Rectal smooth muscle tissue (tissue), 1 donor: ENCODE data around the gene PKD2L2.
A peak's percentile ranks its signal among the peaks of the same experiment; 100 is the strongest.
"Not testable (repeated sequence)": the region's sequence is repeated elsewhere in the genome, so short reads cannot be mapped to it uniquely, and the experiment has no call there.

Source experiments
- H3K27ac ChIP-seq: one replicate; pipeline ENCODE4 v1.7.0; 2013; ENCODE audit warnings: low read depth, low read length, inconsistent platforms
- H3K27me3 ChIP-seq: one replicate; pipeline ENCODE4 v1.7.0; 2013; ENCODE audit warnings: low read length; ENCODE audit not compliant: control insufficient read depth, insufficient read depth
- H3K36me3 ChIP-seq: one replicate; pipeline ENCODE4 v1.7.0; 2013; ENCODE audit warnings: low read length; ENCODE audit not compliant: control insufficient read depth, insufficient read depth
- H3K4me1 ChIP-seq: one replicate; pipeline ENCODE4 v1.7.0; 2013; ENCODE audit warnings: low read length; ENCODE audit not compliant: control insufficient read depth, insufficient read depth
- H3K4me3 ChIP-seq: one replicate; pipeline ENCODE4 v1.7.0; 2013; ENCODE audit warnings: low read length
- H3K9ac ChIP-seq: one replicate; pipeline ENCODE4 v1.7.0; 2013; ENCODE audit warnings: low read length

Gene PKD2L2

DNA sequence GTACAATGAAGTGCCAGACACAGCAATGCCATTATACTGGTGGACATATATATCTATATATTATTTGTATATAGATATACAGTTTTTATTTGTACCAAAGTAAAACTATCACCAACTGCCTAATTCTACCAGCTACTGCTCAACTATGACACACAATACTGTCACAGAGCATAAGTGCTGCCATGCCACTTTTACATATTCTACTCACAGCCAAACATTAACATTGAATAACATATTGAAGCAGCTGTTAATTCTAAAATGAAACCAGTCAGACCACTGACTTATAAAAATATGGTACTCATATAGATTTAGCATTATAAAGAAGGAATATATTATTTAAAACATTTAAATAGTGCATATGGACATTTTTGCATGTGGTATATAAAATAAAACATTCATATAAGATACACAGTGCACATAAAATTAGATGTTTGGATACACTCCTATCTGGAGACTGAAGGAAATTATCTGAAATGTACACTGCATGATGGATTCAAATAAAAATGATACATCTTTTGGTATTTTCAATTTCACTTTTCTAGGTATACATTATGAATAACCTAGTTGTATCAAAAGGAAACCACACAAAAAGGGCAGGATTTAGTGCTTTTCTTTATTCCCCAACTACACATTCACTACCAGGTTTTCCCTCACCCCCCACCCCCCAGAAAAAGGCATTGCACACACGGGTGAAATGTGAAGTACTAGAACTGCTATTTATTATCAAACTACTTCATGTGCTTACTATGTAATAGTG is 48.9 kb downstream of the PKD2L2 start:
- Histone ChIP-seq H3K27me3 (no peaks in the 10 kb centered on the region), H3K4me3 (no peak overlapping the region), H3K36me3 (peaks cover 23% of the 10 kb centered on the region), H3K9ac (no peak overlapping the region), H3K4me1 (peaks cover 7% of the 10 kb centered on the region), H3K27ac (no peak overlapping the region)

DNA sequence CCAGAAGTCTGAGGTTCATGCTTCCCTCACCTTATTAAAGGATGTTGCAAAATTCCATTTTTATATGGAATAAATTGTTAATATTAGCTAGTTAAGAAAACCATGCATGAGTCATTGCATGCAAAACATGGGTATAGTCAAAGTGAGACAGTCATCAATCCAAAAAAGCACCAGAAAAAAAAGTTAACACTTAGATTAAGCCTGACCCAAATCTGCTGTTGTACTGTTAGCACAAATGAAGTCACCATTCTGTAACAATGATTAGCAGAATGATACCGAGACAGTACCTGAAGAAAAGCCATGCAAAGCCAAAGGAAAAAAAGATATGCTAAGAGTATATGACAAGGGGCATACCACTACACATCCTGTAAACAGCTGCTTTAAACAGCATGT is 49.5 kb downstream of the PKD2L2 start:
- Histone ChIP-seq H3K4me1 (peaks cover 1% of the 10 kb centered on the region), H3K27ac (no peak overlapping the region), H3K9ac (no peak overlapping the region)

DNA sequence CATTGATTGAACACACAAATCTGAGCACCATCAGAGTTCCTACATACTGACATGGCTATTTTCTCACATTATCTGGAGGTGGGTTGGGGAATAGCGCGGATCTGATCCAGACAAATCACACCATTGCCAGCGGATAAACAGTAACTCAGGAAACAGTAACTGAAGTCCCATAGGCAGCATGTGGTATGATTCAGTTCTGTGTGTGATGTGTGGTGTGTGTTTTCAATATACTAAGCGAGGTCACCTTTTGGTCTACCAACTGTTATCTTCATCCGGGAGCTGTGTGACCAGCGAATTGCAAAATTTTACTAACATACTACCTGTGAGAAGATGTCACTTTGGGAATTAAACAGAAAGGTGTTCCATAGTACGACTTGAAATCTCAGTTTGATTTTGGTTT is 50.1 kb downstream of the PKD2L2 start:
- H3K4me1 ChIP-seq = no peaks in the 10 kb centered on the region
- no peak overlapping the region for H3K4me3 ChIP-seq
- no peaks in the 10 kb centered on the region for H3K27me3 ChIP-seq
- H3K36me3 ChIP-seq = peaks cover 23% of the 10 kb centered on the region
- no peak overlapping the region for H3K9ac ChIP-seq
- H3K27ac ChIP-seq = no peak overlapping the region

More for the DNA sequence above, 49.5 kb downstream of the PKD2L2 start:
- H3K36me3 ChIP-seq = peaks cover 23% of the 10 kb centered on the region
- H3K4me3 ChIP-seq = no peak overlapping the region
- no peaks in the 10 kb centered on the region for H3K27me3 ChIP-seq

DNA sequence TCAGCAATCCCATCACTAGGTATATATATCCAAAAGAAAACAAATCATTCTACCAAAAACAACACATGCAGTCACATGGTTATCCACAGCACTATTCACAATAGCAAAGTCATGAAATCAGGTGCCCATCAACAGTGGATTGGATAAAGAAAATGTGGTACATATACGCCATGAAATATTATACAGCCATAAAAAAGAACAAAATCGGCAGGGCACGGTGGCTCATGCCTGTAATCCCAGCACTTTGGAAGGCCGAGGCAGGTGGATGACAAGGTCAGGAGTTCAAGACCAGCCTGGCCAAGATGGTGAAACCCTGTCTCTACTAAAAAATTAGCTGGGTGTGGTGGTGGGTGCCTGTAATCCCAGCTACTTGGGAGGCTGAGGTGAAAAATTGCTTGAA is 55.0 kb downstream of the PKD2L2 start:
- not testable (repeated sequence) for H3K9ac ChIP-seq, H3K27me3 ChIP-seq, H3K27ac ChIP-seq, H3K4me3 ChIP-seq, H3K4me1 ChIP-seq
- peaks cover 30% of the 10 kb centered on the region for H3K36me3 ChIP-seq

DNA sequence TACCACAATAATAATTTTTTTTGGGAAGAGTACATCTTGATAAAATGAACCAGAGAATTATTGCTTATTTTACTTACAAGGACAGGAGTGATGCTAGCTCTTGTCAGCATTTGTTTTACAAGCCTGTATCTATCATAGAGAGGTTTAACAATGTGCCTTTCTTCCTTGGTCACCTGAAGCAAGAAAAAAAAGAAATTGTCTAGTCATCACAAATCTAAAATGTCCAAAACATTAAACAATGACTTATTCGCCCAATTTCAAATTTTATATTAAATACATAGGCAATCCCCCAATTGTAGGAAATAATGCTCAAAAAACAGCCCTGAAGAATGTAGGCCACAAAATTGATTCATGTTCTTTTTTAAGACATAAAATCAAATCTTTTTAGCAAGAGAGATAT is 56.6 kb downstream of the PKD2L2 start:
- no peak overlapping the region for H3K9ac ChIP-seq
- H3K27ac ChIP-seq = no peak overlapping the region
- H3K36me3 ChIP-seq = peaks cover 29% of the 10 kb centered on the region
- no peak overlapping the region for H3K4me3 ChIP-seq
- no peaks in the 10 kb centered on the region for H3K27me3 ChIP-seq
- no peaks in the 10 kb centered on the region for H3K4me1 ChIP-seq

DNA sequence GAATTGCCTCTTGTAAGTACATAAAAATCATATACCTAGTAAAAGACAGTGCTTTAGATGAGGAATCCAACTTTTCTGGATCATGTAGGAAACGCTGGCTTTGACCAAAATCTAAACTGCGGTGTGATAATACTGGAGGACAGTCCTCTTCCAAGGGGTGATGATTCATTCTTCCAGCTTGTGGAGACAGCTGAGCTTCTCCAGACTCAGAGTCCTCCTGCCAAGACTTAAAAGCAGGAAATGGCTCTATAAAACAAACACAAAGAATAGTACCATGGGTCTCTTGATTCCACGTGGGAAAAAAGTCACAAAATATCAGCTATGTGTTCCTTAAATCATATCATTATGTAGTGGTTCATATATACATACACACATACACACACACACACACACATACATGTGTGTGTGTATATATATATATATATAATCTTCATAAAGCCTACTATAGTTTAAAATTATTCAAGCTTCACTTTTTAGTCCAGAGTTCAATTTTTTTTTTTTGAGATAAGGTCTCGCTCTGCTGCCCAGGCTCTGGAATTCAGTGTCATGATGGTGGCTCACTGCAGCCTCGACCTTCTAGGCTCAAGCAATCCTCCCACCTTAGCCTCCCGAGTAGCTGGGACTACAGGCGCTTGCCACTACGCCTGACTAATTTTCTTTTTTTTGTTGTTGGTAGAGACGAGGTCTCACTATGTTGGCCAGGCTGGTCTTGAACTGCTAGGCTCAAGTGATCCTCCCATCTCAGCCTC is 65.0 kb downstream of the PKD2L2 start:
- Histone ChIP-seq H3K9ac (no peak overlapping the region), H3K36me3 (peaks cover 3% of the 10 kb centered on the region), H3K4me3 (no peak overlapping the region), H3K27me3 (no peaks in the 10 kb centered on the region), H3K4me1 (peaks cover 3% of the 10 kb centered on the region), H3K27ac (peak overlapping the region; percentile 43)

DNA sequence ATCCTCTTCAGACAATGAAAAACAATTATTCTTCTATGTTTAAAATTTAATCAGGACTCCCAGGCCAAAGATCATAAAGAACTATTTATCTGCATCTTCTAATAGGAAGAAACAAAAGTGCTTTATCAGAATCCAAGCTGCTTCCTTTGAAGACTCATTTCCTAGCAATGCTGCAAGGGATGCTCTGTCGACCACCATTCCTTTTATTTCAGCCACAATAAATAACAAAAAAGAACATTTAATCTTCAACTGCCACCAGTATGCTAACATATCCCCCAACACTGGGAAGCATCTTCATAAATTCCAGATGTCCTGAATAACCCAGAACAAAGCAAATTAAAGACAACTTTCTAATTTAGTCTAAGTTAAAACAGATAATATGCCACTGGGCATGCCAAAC is 68.7 kb downstream of the PKD2L2 start:
- Histone ChIP-seq H3K36me3 (peaks cover 10% of the 10 kb centered on the region), H3K27me3 (no peaks in the 10 kb centered on the region), H3K27ac (no peak overlapping the region), H3K4me3 (no peak overlapping the region), H3K4me1 (peaks cover 3% of the 10 kb centered on the region), H3K9ac (no peak overlapping the region)

DNA sequence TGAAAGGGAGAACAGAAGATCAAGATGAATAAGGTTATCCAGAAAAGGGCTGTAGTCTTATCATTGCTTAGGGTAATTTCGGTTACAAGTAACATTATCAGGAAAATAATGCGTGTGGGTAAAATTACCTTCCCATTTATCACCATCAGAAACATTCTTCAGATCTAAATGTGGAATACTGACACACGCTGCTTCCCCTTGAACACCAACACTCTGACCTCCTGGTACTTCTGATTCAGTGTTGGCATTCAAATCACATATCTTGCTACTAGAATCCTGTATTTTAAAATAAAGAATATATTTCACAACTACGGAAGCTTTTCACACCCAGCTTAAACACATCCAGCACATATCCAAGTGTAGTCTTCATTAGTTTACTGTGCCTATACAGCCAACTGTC is 70.2 kb downstream of the PKD2L2 start:
- H3K27ac ChIP-seq = no peak overlapping the region
- no peak overlapping the region for H3K4me3 ChIP-seq
- no peaks in the 10 kb centered on the region for H3K27me3 ChIP-seq
- peaks cover 3% of the 10 kb centered on the region for H3K4me1 ChIP-seq
- H3K36me3 ChIP-seq = peaks cover 10% of the 10 kb centered on the region
- H3K9ac ChIP-seq = no peak overlapping the region

DNA sequence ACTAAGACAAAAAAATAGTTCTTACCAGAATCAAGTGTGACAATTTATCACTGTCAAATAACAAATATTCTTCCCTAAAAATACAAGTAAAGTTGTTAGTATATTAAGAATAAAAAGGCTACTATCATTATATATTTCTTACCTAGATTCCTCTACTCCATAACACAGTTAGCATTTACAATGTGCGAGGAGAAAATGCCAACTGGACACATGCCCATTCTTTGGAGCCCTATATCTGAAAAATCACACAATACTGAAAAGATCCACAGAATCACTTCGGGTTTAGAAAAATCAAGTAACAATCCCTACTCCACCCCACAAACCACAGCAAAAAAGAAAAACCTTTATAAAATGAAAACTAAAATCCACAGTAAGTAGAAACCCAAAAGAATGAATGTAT is 70.9 kb downstream of the PKD2L2 start:
- Histone ChIP-seq H3K4me1 (no peaks in the 10 kb centered on the region), H3K4me3 (no peak overlapping the region), H3K27ac (no peak overlapping the region)

DNA sequence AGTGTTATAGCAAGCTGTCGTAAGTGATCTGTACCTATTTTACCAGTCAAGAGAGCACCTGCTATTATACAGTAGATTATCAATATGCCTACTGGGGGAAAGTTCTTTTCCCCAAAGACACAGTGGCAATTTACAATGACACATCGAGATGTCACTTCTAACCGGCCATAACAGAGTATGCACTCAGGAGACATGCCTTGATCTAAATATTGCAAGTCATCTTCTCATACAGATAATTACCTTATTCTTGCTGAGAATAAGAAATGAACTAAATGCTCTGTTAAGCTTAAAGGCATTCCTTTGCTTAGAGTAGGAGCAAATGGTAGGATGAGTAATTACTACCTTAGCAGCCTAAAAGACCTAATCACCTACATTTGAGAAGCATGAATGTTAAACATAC is 71.6 kb downstream of the PKD2L2 start:
- Histone ChIP-seq H3K4me1 (no peaks in the 10 kb centered on the region), H3K36me3 (peaks cover 10% of the 10 kb centered on the region), H3K27me3 (no peaks in the 10 kb centered on the region), H3K27ac (no peak overlapping the region), H3K9ac (no peak overlapping the region), H3K4me3 (no peak overlapping the region)

More for the DNA sequence above, 70.9 kb downstream of the PKD2L2 start:
- Histone ChIP-seq H3K9ac (no peak overlapping the region), H3K36me3 (peaks cover 10% of the 10 kb centered on the region), H3K27me3 (no peaks in the 10 kb centered on the region)

DNA sequence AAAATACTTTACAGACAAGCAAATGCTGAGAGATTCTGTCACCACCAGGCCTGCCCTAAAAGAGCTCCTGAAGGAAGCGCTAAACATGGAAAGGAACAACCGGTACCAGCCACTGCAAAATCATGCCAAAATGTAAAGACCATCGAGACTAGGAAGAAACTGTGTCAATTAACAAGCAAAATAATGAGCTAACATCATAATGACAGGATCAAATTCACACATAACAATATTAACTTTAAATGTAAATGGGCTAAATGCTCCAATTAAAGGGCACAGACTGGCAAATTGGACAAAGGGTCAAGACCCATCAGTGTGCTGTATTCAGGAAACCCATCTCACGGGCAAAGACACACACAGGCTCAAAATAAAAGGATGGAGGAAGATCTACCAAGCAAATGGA is 81.1 kb downstream of the PKD2L2 start:
- H3K27me3 ChIP-seq, H3K4me1 ChIP-seq: not testable (repeated sequence)

DNA sequence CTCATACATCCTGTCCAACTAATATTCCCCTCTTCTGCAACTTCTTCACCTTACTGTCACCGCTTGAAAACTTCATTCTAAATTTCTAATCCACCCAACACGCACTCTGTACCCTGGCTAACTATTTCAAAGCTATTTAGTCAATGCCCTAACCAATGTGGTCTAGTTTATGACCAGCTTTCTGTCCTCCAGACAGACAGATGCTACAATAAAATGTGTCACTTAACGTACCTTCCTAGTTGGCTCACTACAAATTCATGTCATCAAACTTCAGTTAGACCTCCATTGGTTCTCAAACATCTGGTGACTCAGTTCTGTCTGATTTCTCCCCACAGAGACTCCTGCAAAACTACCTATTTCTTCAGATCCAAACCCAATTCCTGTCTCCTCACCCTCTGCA is 86.0 kb downstream of the PKD2L2 start:
- Histone ChIP-seq H3K27me3 (no peaks in the 10 kb centered on the region), H3K27ac (no peak overlapping the region), H3K4me1 (no peaks in the 10 kb centered on the region), H3K4me3 (no peak overlapping the region), H3K9ac (no peak overlapping the region), H3K36me3 (no peaks in the 10 kb centered on the region)

More for the DNA sequence above, 81.1 kb downstream of the PKD2L2 start:
- not testable (repeated sequence) for H3K36me3 ChIP-seq, H3K27ac ChIP-seq, H3K4me3 ChIP-seq, H3K9ac ChIP-seq

DNA sequence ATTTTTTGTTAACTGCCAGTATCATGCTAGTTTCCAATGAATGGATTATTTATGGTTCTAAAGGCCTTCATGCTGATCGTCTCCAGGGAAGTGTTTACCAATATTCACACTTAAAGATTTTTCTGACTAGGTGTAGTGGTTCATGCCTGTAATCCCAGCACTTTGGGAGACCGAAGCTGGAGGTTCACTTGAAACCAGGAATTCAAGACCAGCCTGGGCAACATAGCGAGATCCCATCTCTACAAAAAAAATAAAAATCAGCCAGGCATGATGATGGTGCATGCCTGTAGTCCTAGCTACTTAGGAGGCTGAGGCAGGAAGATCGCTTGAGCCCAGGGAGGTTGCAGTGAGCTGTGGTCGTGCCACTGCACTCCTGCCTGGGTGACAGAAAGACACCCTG is 100.2 kb downstream of the PKD2L2 start:
- Histone ChIP-seq H3K27me3 (no peaks in the 10 kb centered on the region), H3K27ac (no peak overlapping the region), H3K4me3 (no peak overlapping the region), H3K4me1 (peaks cover 3% of the 10 kb centered on the region), H3K9ac (no peak overlapping the region), H3K36me3 (peaks cover 2% of the 10 kb centered on the region)
